Dermis blood vessel endothelial cell (primary cell): Measurements from ENCODE around the gene HRCT1. TPM values are rescaled to one million over a fixed set of nuclear protein-coding genes. Genes with fewer than 3 reads are reported as not detected.
A peak's percentile ranks its signal among the peaks of the same experiment; 100 is the strongest.
"Not testable (repeated sequence)": the region's sequence is repeated elsewhere in the genome, so short reads cannot be mapped to it uniquely, and the experiment has no call there.

Experiments
- DNase-seq: peaks from one replicate; pipeline ENCODE4 v3.0.0; 2010
- total RNA-seq: library from RNA; depleted of rRNA; stranded (reverse); fragments of >200 nt; gene quantifications from 2 replicates; pipeline ENCODE4 v1.2.3, GENCODE V29; 2014

HRCT1 gene
- total RNA-seq, 1 donor from 2014 or later: 2.6 TPM

DNA sequence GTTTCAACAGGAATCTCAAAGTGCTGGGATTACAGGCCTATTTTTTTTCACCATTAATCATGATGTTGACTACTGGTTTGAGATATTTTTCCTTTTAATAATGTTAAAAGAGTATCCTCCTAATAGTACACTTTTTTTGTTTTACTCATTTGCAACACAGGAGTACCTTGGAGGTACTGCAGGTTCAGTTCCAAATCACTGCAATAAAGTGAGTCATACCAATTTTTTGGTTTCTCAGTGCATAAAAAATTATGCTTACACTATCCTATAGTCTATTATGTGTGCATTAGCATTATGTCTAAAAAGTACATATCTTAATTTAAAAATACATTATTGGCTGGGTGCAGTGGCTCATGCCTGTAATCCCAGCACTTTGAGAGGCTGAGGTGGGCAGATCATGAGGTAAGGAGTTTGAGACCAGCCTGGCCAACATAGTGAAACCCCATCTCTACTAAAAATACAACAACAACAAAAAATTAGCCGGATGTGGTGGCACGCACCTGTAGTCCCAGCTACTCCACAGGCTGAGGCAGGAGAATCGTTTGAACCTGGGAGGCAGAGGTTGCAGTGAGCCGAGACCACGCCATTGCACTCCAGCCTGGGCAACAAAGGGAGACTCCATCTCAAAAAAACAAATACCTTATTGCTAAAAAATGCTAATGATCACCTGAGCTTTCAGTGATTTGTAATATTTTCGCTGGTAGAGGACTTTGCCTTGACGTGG, 8.5 kb upstream of the HRCT1 start:
- DNase-seq: not testable (repeated sequence)

DNA sequence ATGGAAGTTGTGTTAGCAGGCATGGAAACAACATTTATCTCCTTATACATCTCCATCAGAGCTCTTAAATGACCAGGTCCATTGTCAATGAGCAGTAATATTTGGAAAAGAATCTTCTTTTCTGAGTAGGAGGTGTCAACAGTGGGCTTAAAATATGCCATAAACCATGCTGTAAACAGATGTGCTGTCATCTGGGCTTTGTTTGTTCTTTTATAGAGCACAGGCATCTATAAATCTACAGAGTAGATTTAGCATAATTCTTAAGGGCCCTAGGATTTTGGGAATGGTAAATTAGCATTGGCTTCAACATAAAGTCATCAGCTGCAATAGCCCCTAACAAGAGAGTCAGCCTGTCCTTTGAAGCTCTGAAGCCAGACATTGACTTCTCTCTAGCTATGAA, 7.7 kb upstream of the HRCT1 start:
- DNase-seq: no peak

DNA sequence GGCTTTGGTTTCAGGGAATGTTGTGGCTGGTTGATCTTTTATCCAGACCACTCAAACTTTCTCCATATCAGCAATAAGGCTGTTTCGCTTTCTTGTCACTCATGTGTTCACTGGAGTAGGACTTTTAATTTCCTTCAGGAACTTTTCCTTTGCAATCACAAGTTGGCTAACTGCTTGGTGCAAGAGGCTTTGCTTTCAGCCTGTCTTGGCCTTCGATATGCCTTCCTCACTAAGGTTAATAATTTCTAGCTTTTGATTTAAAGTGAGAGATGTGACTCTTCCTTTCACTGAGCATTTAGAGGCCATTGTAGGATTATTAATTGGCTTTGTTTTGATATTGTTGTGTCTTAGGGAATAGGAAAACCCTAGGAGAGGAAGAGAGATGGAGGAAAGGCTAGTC, 7.0 kb upstream of the HRCT1 start:
- no peak for DNase-seq

DNA sequence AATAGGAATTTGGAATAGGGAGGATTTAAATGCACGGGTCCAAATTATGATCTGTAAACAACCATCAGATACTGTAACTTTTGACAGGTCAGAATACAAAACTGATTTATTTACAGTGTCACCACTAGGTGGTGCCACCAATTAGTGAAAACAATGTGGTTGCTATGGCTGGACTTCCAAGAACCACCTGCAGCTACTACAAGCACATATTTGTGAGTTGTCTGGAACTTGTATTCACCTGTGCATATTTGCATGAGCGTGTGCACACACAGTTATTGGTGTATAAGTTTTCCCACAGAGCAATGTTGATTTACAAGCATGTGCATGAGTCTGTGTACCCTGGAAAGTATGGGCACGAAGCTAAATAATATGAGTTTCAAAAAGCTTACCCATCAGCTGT, 3.0 kb upstream of the HRCT1 start:
- peak; percentile 84 for DNase-seq

DNA sequence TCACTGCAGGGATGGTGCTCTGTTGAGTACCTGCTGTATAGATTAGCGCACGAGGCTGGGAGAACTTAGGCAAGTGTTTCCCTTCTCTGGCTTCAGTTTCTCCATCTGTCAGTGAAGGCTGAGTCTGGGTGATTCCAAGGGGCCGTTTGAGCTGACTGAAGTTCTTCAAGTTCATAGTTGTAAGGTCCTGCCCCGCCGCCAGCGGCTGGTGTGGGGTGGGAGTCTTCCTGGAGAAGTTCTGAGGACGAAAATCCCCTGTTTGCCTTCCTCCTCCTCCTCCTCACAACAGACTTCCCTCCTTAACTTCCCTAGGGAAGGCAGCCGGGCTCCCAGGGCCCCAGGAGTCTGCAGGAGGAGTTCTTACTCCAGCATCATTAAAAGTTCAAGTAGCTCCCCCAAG, 1.7 kb upstream of the HRCT1 start:
- no peak for DNase-seq

DNA sequence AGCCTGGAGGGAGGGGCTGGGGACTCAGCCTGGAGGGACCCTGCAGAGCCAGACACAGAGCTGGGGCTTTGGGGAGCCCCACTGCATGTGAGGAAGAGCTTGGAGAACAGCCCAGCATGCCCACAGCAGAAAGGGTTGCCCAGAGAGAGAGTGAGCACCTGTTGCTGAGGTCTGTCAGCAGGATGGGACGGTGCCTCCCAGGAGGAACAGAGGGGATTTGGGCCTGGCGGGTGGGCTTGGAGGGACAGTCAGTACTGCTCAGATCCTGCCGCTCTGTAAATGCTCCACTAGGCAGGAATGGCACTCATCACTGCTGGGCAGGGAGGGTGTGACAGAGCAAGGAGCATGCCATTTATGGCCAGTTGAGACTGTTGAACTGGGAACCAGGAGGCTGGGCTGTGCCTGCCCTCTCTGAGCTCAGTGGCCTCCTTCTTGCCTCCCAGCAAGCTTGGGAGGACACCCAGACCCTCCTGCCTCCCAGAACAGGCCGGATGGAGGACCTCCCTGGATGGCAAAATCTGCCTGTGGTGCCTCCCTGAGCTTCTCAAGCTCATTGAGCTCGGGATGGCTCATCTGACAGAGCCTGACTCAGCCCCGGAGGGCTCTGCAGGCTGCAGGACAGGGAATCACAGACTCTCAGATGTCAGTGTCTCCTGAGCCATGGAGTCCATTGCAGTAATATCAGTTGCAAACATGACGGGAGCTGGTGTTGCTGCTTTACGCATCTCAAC, 786 bp upstream of the HRCT1 start:
- DNase-seq: no peak

DNA sequence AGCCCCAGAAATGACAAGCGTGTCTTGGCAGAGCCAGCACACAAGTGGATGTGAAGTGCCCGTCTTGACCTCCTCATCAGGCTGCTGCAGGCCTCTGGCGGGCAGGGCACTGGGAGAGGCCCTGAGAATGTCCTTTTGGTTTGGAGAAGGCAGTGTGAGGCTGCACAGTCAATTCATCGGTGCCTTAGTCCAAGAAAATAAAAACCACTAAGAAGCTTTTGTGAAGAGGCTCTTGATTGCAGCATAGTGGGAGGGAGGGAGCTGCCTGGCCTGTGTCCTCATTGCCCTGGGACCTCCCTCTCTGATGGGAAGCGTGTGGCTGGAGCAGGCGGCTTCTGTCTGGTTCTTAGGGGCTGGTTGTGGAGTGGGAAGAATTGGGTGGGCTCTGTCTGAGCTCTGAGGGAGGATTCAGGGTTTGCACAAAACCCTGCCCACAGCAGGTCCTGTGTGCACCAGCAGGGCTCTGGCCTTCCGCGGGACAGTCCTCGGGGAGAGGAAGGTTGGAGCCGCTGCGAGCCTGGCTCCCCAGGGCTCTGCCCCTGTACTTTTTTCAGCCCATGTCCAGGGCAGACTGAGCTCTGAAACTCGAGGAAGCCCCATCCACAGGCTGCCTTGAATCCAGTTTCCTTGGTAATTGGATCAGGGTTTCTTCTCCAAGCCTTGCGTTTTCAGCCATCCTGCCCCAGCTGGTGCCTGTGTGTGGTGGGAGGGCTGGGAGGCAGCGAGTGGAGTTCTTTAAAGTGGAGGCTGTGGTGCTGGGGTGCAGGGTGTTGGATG, 1.1 kb downstream of the HRCT1 start:
- peak; percentile 48 for DNase-seq

DNA sequence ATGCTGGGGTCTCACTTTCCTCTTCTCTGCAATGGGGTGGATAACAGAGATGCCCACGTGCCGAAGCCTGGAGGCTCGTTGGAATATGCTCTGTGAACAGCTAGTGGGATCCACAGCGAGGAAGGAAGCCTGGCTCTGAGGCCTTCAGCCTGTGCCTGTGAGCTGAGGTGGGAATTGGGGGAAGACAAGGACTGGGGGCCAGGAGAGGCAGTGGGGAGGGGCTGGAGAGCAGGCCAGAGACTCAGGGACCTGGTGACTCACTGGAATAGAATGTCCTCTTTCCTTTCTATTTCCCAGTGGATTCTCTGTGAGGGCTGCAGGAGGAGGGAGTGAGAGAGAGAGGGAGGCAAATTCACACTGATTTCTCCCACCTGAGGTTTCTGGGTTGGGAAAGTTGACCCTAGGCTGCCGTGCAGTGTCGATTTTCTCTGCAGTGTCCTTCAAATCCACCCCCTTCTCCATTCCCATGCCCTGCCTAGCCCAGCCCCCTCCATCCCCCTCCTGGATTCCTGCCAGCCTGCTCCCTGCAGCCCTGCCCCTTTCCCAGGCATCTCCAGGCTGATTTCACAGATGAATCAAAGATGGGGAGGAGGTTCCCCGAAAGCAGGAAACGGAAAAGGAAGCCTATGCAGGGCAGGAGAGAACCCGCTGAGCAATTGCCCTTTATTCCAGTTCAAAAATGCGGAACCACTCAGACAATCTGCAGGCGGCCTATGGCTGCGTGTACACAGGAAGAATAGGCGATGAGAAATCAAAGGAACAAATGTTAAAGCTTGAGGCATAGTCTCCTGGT, 1.9 kb downstream of the HRCT1 start:
- peak; percentile 96 for DNase-seq

DNA sequence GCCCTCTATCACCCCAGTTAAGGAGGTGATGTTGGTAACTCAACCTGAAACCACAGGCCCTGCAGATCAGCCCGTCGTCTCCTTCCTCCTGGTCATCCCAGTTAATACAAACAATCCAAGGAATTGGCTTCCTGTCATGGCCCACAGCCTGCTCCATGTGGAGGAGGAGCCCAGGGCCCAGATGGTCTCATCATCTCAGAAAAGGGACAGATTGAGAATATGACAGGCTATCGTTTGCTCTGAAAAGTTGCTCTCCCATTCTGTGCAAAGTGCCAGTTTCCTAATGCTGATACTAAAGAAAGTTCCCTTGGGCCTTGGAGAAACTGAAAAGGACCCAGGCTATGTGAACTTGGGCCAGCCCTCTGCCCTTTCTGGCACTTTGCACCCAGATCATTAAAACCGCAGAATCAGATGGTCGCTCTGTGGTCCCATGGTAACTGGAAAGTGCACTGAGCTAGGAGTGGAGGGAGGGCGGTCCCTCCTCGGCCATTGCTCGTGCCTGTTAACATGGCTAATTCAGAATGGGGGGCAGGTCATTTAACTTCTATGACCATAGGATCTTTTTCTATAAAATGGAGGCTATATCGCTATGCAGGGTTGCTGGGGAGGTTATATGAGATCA, 2.6 kb downstream of the HRCT1 start:
- DNase-seq: peak; percentile 41

DNA sequence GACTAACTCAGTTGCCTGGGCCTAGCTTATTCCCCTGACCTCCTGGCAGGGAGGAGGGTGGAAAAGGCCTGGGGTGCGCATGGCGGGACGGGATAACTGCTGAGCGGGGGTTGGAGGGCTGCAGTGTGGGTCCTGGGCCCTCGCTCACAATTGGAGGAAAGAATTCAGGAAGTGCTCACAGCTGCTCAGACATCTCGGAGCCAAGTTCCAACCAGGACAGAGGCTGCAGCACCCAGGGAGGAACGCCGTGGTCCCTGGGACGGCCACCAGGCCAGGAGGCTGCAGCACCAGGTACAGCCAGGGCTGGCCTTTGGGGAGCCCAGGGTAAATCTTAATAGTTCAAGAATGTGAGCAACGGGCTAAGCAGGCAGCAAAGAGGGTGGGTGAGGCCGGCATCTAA, 3.3 kb downstream of the HRCT1 start, which contains the start of gene SPAAR:
TSS of gene SPAAR (plus strand) at position 217 of the 400 bp plus-strand sequence. CDS start 974 bp downstream, outside the sequence.
- DNase-seq: peak; percentile 74

DNA sequence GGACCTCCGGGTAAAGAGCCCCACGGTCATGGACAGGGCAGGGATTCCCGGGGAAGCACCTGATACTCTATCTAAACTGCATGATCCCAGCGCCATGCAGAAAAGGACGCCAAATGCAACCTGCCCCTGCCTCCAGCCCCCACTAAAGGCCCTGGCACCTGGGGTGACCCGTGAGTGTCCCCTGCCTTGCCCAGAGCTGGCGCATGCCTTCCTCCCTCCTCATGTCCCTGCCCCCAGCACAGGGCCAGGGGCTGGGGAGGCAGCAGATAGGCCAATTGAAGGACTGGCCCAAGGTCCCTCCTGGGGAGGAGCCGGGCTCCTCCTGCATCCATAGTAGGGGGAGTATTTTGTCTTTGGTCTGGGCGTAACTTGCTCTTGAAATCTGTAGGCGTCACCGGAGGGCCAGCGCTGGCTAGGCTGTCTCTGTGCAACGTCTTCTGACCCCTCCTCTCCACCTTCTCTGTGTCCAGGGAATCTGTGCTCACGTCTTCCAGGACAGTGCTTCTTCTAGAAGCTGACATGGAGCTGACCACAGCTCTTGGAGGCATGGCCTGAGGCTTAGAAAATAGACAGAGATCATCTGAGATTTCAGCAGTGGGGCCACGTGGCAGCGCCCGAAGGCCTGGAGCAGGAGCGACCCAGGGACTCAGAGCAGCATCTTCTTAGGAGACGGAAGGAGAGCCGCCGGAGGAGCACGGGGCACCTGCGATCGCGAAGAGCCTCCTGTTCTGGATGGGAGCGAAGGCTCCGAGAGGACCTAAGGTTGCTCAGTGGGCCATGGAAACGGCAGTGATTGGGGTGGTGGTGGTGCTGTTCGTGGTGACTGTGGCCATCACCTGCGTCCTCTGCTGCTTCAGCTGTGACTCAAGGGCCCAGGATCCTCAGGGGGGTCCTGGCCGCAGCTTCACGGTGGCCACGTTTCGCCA, 3.9 kb downstream of the HRCT1 start:
- peak; percentile 41 for DNase-seq

DNA sequence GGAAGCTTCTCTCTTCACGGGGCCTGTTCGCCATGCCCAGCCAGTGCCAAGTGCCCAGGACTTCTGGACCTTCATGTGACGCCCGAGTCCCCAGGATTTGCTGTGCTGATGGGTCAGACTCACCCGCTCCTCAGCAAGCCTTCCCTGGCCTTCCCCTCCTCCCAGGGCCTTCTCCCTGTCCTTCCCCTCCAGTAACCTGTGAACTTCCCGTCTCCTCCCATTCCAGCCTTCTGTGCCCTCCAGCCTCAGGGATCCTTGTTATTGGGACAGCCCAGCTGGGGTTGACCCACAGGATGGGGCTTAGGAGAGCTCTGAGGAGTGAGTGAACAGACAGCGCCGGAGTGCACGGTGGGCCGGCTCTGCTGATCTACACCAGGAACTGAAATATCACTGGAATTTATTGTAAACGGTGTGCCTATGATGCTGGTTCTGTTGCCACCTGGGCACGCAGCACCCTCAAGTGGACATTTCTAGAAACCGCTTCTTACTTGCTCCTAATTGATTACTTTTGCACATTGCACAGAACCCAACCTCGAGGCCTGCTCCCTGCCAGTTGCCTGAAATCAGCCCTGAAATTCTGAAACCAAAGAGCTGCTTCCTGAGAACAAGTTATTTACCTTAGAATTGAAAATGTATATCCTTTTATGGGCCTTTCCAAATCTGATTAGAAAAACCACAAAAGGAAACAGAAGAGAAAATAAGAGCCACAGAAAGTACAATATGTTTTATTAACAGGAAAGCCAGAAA, 4.8 kb downstream of the HRCT1 start:
- peak; percentile 91 for DNase-seq

DNA sequence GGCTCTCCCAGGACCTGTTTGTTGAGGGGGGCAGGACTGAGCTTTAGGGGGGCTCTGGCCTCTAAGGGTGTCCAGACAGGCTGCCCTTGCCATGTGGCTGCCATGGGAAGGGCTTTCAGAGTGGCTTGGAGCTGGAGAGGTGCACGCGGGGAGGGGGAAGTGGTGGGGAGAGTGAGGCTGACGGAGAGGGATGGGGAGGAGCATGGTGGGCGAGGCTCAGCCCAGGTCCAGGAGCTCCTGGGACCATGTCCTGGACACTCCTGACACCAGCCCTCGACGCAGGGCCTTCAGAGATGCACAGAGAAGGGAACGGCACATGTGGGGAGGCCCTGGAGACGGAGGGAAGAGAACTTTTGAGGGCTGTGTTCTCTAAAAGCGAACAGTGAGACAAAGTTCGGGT, 5.7 kb downstream of the HRCT1 start:
- DNase-seq: no peak

DNA sequence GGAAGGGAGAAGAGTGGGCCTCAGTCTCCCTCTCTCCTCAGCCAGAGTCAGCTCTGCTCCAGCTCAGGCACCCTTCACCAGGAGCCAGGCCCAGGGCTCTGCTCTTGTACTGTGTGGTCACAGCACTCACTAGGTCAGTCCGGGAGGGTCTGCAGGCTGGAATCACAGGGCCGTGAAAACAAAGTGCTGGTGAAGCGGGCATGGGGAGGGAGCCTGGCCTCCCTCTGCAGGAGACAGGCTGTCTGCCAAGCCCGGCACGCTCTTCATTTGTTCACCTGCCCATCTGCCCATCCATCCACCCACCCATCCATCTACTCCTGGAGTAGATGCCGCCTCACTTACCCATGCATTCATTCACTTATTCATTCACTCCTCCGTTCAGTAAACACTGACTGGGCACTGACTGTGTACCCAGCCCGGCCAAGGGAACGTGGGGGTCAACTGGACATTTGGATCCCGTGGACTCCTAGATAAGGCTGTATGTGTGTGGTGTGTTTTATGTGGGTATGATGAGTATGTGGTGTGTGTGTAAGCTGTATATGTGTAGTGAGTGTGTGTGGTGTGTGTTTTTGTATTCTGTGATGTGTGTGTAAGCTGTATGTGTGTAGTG, 6.9 kb downstream of the HRCT1 start:
- DNase-seq: no peak

DNA sequence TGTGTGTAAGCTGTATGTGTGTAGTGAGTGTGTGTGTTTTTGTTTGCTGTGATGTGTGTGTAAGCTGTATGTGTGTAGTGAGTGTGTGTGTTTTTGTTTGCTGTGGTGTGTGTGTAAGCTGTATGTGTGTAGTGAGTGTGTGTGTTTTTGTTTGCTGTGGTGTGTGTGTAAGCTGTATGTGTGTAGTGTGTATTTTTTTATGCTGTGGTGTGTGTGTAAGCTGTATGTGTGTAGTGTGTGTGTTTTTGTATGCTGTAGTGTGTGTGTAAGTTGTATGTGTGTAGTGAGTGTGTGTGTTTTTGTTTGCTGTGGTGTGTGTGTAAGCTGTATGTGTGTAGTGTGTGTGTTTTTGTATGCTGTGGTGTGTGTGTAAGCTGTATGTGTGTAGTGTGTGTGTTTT, 7.4 kb downstream of the HRCT1 start:
- not testable (repeated sequence) for DNase-seq

DNA sequence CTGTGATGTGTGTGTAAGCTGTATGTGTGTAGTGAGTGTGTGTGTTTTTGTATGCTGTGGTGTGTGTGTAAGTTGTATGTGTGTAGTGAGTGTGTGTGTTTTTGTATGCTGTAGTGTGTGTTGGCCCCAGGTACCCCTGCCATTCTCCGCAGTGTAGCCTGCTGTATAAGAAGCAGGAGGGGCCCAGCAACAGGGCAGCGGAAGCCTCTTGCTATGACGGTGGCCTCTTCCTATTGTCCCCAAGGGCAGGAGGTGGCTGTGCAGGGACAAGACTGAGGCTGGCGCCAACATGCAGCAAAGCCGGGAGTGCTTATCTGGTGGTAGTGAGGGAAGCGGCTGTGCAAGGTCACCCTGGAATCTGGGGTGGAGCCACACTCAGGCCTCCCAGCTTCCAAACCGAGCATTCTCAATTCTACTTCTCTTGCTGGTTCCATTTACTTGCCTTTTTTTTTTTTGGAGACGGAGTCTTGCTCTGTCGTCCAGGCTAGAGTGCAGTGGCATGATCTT, 8.4 kb downstream of the HRCT1 start:
- DNase-seq: peak; percentile 56

DNA sequence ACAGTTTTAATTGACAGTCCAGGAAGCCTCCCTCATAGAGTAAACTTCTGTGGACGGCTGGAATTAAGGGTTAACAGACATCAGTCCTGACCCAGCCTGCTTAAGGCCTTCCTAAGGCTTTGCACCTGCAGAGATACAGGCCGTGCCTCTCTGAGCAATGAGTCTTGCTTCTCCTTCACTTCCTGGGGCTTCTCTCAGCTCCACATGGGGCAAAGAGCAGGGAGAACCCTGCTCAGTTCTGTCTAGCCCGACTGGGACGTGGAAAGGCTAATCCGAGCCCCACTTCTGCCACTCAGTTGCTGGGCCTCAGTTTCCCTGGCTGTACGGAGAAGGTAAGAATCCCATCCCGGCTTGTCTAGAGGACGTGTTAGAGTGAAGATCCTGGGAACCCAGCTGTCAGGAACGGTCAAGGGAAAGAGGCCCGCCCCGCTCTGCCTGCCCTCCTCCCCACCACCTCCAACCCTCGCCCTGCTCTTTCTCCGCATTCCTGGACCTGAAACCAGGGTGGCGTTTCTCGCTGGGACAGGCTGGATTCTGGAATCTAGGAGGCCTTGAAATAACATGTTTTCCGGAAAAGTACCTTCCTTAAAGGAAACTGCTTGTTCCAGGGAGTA, 9.8 kb downstream of the HRCT1 start:
- no peak for DNase-seq

DNA sequence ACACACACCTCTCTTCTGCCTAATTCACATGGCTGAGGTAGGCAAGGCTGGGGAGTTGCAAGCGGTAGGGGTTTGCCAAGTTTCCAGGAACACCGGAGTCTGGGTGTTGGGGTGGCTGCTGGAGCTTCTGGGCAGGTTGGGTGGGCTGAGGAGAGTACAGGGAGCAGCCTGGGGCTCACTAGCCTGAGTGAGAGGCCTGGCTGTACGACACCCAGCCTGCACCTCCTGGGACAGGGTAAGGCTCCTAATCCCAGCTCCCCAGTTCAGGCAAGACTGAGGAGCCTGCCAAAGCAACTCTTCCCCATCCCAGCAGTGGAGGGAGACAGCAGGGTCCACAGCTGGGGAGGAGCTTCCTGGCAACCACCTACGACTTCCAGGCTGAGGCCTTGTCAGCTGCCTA, 11.3 kb downstream of the HRCT1 start:
- DNase-seq: no peak

DNA sequence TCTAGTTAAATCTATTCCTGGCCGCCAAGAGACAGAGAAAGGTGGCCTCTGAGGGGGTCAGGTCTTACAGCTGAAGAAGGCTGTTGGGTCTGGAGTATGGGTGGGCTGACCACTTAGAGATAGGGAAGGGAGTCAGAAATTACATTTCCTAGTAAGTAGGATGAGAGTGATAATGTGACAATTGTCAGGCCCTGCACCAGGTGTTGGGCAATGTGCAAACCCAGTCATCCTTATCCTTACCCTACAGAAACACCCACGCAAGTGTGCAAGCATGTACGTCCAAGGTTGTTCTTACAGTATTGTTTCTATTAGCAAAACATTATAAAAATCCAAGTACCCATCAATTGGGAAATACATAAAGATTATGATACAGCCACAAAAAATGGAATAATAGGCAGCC, 12.8 kb downstream of the HRCT1 start:
- DNase-seq: no peak
